Peyer's patch (tissue), 4 donors: Measurements from ENCODE around the gene ANKRD65.

Experiments used
- POLR2A ChIP-seq, 2 donors: fragments of 450-650 bp; IDR thresholded peaks; one replicate each; pipeline ENCODE4 v1.5.1; 2017; ENCODE audit warnings: antibody characterized with exemption in 2 of 2, mild to moderate bottlenecking in 2 of 2, moderate library complexity in 2 of 2
- TF ChIP-seq, protein P1 (sequence below), 6 experiments: fragments of 450-650 bp in 4 of 6; fragments of 200-600 bp in 2 of 6; sonication (generic) in 1 of 6; IDR thresholded peaks; one replicate each; pipeline ENCODE4 v1.5.1; 2017 to 2019; ENCODE audit warnings: antibody characterized with exemption in 6 of 6, mild to moderate bottlenecking in 3 of 6, moderate library complexity in 1 of 6

DNA sequence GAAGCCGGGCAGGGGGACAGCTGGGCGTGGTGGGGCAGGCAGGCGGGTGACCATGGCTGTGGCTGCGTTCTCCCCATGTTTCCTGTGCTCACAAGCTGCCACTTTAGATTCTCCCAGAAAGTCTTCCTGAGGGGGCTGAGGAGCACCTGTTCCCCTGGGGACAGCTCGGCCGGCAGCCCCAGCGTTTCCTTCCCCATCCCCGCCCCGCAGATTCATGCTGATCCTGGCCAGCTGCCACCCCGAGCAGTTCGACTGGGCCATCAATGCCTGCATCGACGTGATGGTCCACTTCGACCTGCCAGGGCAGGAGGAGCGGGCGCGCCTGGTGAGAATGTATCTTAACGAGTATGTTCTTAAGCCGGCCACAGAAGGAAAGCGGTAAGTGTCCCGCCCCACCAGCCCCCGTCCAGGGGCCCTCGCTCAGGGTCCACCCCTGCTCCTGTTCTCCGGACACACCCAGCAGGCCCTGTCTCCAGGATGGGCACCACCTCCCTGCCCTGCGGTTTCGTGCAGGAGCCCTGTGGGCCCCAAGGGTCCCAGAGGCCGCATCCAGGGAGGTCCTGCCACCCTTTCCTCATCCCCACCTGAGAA lies 39.6 kb upstream of the ANKRD65 start:
- TF ChIP-seq, protein P1, sequence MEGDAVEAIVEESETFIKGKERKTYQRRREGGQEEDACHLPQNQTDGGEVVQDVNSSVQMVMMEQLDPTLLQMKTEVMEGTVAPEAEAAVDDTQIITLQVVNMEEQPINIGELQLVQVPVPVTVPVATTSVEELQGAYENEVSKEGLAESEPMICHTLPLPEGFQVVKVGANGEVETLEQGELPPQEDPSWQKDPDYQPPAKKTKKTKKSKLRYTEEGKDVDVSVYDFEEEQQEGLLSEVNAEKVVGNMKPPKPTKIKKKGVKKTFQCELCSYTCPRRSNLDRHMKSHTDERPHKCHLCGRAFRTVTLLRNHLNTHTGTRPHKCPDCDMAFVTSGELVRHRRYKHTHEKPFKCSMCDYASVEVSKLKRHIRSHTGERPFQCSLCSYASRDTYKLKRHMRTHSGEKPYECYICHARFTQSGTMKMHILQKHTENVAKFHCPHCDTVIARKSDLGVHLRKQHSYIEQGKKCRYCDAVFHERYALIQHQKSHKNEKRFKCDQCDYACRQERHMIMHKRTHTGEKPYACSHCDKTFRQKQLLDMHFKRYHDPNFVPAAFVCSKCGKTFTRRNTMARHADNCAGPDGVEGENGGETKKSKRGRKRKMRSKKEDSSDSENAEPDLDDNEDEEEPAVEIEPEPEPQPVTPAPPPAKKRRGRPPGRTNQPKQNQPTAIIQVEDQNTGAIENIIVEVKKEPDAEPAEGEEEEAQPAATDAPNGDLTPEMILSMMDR (IDR thresholded peaks at IDR 0.05) = no peak
- TF ChIP-seq POLR2A (IDR thresholded peaks at IDR 0.05) = no peak
